ENCODE data around the gene SLC35F1.
A peak's percentile ranks its signal among the peaks of the same experiment; 100 is the strongest.

Gene SLC35F1

GRCh38 chr6:117976030-117976651 lies 69.1 kb downstream of the SLC35F1 start:
- CTCF ChIA-PET, result interaction anchor here (0.5 to 3.2 kb wide), 40 partner anchors 9 to 1511 kb away, joined by 3 to 35 read pairs (median 4); no protein-coding TSS in a partner anchor
- POLR2A ChIA-PET, result no interaction called here
- TF ChIP-seq ZNF174 (tag by site-specific recombination; IDR thresholded peaks at IDR 0.05) (no peak), ZNF433 (tag by site-specific recombination; IDR thresholded peaks at IDR 0.05; ENCODE audit: low read depth) (no peak), PRDM2 (tag by site-specific recombination; IDR thresholded peaks at IDR 0.05; ENCODE audit: borderline replicate concordance) (no peak), ZNF785 (tag by site-specific recombination; IDR thresholded peaks at IDR 0.05) (no peak), ZNF654 (tag by site-specific recombination; IDR thresholded peaks at IDR 0.05; ENCODE audit: low read depth) (peak; percentile 55), ZNF354C (tag by site-specific recombination; IDR thresholded peaks at IDR 0.05; ENCODE audit: borderline replicate concordance, low read depth) (no peak), ZBTB44 (tag by site-specific recombination; IDR thresholded peaks at IDR 0.05) (no peak), ZNF621 (tag by site-specific recombination; IDR thresholded peaks at IDR 0.05) (no peak), ZNF423 (tag by site-specific recombination; IDR thresholded peaks at IDR 0.05) (no peak), ZNF184 (tag by site-specific recombination; IDR thresholded peaks at IDR 0.05) (no peak), REPIN1 (tag by site-specific recombination; IDR thresholded peaks at IDR 0.05; ENCODE audit: low read depth) (no peak), SCRT1 (tag by site-specific recombination; IDR thresholded peaks at IDR 0.05; ENCODE audit: borderline replicate concordance) (no peak), ZBTB6 (tag by site-specific recombination; IDR thresholded peaks at IDR 0.05) (no peak), ZNF660 (tag by site-specific recombination; IDR thresholded peaks at IDR 0.05) (0 out of 2 replicates have a peak, but pooled peaks have one; percentile 36), GFI1B (tag by site-specific recombination; IDR thresholded peaks at IDR 0.05) (no peak), ZNF121 (tag by site-specific recombination; IDR thresholded peaks at IDR 0.05) (no peak), ZNF404 (tag by site-specific recombination; IDR thresholded peaks at IDR 0.05) (no peak), ZNF324 (tag by site-specific recombination; IDR thresholded peaks at IDR 0.05) (no peak), ZNF157 (tag by site-specific recombination; IDR thresholded peaks at IDR 0.05) (no peak), ZNF521 (tag by site-specific recombination; IDR thresholded peaks at IDR 0.05) (no peak), ZBTB11 (tag by site-specific recombination; conservative IDR thresholded peaks at IDR 0.05; ENCODE audit: low read depth) (no peak), ZSCAN30 (tag by site-specific recombination; IDR thresholded peaks at IDR 0.05) (peak; percentile 31; the same call in 1 of the 2 replicates), YY1 (tag by site-specific recombination; IDR thresholded peaks at IDR 0.05) (no peak), ZNF292 (tag by site-specific recombination; IDR thresholded peaks at IDR 0.05; ENCODE audit: borderline replicate concordance, low read depth) (no peak), ZEB2 (tag by site-specific recombination; IDR thresholded peaks at IDR 0.05) (no peak)

More at GRCh38 chr6:117976030-117976651, 69.1 kb downstream of the SLC35F1 start:
- H3K36me3 ChIP-seq (ENCODE audit: control insufficient read depth in 2 of 2, insufficient read depth in 1 of 2, low read length in 2 of 2), result no peaks in the 10 kb centered on the region
- no peak overlapping the region for H3K27ac ChIP-seq (ENCODE audit: extremely low read depth, low read depth, low read length)
- no peaks in the 10 kb centered on the region for H3K4me1 ChIP-seq (ENCODE audit: control insufficient read depth, insufficient read depth, low read length)
- H3K4me3 ChIP-seq (ENCODE audit: low read depth, low read length), result no peak overlapping the region
- H3K9me3 ChIP-seq (ENCODE audit: control insufficient read depth, insufficient read depth, low read depth, low read length), result no peaks in the 10 kb centered on the region
